Stimulated activated CD4-positive, alpha-beta T cell treated with anti-CD3 and anti-CD28 coated beads, Interleukin-1b, Interleukin-23, amount 100 ng/mL, for 1 hour (primary cell): ENCODE data around the gene CFAP74.
"Not testable (repeated sequence)": the region's sequence is repeated elsewhere in the genome, so short reads cannot be mapped to it uniquely, and the experiment has no call there.

Source experiments
- DNase-seq, 2 donors: peaks; one replicate each; pipeline ENCODE4 v3.0.0-alpha.2; 2020; ENCODE audit warnings: low read depth in 2 of 2

The CFAP74 gene

DNA sequence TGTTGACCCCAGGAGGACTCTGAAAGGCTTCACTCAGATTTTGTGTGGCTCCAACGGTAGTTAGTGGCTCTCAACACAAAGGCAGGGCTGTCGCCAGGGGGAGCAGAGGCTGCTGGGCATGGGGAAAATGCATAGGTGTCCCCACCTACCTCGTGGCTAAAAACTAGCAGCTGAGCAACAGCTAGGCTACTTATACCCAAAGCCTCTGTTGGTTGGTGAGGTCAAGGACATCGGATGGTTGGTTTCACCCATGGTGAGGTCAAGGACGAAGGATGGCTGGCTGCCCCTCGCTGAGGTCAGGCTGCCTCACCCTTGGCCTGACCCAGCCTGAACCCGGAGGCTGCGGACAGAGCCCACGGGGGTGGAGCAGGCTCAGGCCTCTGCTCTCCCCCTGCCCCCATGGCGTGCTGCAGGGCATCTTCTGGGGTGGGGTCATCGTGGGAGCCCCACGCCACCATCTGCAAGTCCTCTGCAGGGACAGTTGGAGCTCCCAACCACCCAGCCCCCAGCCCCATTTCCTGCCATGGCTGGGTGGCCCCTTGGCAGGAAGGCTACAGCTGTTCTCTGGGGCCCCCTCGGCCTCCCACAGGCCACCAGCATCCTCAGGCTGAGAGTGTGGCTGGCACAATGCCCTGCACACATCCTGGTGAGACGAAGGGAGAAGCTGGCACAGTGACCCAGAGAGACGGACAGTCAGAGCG is 104.2 kb downstream of the CFAP74 start:
- no peak for DNase-seq

DNA sequence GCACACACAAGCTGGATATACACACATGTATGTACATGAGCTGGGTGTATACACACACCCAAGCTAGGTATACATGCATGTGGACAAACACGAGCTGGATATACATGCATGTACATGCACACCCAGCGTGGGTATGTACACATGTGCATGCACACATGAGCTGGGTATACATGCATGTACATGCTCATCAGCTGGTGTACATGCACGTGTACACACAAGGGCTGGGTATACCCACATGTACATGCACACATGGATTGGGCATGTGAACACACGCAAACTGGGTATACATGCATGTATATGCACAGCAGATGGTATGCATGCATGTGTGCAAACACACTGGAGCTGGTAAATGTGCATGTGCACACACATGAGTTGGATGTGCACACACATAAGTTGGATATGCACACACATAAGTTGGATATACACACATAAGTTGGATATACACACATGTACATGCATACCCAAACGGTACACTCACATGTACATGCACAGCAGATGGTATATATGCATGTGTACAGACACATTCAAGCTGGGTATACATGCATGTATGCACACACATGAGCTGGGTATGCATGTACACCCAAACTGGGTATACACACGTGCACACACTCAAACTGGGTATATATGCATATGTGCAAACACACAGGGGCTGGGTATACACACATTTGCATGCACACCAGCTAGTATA is 105.2 kb downstream of the CFAP74 start:
- DNase-seq = no peak

DNA sequence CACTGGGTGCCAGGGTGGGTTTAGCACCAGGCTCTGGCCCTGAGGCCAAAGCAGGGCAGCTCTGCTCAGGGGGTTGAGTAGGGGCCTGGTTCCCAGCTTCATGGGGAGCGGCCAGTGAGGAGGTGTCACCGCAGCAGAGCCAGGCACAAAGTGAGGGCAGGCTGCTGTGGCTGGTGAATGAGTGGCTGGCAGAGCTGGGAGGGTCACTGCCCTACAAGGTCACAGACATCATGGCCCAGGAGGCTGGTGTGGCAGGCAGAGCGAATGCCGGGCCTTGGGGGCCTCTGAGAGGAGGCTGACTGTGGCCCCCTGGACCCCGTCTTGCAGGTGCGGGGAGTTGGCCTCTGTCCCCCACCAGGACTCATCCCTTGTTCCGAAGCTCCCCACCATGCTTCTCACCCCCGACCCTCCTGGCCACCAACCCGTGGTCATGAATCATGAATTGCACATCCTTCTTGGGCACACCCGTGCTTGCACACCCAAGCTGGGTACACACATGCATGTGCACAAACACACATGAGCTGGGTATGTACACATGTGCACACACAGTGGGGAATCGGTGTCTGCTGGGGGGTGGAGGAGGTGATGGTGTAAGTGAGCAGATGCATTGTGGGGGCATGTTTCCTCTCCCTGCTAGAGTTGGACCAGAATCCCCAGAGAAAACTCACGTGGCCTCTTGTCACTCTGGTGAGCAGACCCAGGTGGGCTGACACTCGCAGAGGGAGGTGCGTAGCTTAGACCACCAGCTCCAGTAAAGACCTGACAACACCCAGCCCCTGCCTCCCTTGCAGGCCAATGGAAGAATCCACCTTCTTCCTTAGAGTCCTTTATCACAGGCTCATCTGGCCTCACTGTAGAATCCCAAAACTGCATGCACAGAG is 107.9 kb downstream of the CFAP74 start:
- no peak for DNase-seq

DNA sequence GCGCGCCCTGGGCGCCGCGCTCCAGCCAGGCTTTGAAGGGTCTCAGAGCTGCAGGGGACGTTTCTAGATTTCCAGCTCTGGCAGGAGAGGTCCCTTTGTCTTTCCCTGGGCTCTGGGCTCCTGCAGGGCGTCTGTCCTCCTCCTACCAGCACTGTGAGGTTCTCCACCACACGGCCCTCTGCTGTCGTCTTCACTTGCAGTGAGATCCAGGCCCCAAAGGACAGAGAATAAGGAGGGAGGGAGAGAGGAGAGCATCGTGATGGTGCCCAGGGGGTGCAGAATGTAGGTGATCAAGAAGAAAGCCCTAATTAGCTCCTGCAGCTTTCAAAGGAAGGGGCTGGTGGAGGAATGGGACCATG is 108.5 kb downstream of the CFAP74 start:
- DNase-seq = no peak

DNA sequence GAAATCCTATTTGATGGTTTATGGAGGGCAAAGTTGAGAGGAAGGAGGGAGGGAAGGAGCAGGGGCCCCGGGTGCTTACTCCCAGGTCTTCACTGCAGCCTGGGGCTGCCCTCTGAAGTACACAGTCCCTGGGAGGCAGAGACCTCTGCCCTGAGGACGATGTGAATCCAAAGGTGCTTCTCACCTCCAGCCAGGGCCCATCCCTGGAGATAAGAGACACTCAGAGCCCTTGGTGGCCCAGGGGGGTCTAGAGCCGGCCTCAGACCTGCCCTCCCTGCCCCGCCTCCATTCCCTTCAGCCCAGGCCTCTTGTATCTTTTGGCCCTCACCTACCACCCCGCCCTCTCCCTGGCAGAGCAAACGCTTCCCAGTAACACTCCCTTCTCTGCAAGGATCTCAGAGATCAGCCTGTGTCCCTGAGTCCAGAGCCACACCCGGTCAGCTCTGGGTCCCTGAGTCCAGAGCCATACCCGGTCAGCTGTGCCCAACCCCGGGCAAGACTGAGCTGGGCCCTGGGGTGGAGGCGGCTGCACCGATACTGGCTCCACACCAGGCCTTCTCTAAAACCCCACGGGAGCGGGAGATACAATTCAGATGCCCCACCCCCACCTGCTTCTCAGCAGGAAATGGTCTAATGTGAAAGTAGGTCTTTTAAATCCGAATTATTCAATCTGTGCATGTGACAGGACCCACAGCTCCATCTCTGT is 109.1 kb downstream of the CFAP74 start:
- DNase-seq = no peak

DNA sequence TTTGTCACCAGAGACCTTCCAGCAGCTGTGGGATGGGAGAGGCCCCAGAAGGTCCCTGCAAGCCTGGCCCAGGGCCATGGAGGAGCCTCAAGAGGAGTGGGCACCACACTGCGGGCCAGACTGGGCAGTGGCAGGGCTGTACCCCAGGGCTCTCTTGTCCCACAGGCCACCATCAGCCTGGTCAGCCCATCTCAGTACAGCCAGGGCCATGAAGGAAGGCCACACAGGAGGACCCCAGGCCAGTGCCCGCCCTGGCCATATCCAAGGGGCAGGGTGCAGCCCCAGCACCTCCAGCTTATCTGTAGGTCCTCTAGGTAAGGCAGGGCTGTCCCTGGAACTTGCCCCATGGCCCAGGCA is 109.6 kb downstream of the CFAP74 start:
- no peak for DNase-seq

DNA sequence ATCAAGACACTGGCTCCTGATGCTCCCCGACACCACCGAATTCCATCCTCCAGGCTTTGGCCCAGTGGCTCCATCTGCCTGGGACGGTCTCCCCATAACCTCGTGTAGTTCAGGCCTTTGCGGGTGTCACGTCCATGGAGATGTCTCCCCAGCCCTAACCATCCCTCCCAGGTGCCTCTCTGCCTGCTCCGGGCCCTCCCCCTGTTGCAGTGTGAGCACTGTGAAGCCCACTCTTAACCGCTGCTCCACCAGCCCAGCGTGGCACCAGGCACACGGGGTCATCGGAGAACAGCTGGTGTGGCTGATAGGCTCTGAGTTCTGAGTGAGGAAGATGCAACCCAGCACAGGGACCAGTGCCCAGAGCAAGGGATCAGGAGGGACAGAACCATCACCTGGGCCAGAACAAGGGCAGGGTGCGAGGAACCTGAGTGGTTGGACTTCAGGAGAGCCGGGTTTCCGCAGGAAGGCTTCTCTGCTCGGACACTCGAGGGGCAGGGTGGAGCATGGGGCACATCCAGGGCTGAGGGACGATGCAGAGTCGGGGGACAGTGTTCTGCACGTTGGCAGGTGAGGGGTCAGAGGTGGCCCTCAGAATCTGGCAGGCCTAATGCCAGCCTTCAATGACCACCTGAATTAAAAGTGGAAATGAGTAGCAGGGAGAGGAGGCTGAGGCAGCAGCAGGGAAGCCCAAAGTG is 110.1 kb downstream of the CFAP74 start:
- no peak for DNase-seq

DNA sequence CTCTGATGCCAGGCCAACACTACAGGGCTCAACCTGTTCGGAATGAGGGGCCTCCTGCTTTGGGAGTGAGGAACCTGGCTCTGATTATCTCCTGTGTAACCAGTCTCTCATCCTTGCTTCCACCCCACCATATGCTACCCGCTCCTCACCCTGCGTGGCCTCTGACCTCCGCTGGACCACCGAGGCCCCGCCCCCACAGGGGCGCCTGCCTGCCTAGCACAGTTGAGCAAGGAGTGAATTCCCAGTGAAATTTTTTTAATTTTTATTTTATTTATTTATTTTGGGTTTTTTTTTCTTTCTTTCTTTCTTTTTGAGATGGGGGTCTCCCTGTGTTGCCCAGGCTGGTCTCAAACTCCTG is 110.8 kb downstream of the CFAP74 start:
- DNase-seq = no peak

DNA sequence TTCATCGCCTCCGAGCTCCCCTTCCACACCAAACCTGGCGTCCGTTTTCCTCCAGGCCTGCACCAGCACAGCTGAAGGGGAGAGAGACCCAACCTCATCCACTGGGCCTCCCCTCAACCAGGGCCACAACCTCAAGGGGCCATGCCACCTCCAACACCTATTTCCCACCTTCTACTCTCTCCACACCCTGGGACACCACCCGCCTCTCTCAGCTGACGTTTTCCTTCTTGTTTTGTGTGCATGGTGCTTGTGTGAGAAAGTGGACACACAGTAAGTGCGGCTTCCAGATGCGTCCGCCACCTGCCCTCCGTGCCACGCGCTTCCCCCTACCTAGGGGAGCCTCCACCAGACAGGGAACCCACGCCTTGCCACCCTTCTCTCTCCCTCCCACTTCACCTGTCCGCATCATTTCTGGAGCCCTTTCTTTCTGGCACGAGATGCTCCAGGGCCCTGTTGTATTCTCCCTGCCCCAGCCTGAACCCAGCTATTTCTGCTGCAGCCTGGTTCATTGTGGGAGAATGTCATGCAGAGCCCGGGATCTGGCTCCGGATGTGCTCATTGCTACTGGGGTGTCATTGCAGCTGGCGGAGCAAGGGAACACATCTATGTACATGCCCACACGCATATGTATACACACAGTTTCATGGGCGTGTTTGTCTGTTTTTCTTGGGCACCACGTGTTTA is 111.4 kb downstream of the CFAP74 start:
- DNase-seq = no peak

DNA sequence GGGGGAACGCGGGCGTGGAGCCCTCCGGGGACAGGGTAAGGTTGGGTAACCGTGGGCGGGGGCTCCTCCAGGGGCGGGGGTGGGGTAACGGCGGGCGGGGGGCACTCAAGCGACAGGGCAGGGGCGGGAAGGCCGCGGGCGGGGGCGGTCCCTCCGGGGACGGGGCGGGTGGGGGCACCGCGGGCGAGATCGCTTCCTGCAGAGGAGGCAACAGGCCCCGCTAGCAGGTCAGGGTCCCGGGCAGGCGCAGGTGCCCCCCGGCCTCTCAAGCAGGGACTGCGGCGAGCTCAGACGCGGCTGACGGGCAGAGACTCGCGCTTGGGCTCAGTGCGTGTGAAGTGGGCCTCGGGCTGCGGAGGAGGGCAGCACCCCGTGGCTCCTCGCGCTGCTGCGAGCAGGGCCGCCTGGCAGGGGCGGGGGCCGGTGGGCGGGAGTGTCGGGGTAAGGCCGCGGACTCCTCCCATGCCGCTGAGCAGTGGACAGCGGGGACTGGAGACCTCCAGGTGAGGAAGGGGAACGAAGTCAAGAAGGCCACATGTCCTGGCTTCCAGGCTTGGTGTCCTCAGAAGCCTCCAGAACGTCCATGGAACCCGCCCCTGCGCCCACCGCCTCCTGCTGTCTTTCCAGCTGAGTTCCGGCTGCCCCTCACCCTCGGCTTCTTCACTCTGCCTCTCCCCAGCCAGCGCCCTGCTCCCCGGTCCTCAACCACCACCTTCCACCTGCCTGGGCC is 112.1 kb downstream of the CFAP74 start:
- DNase-seq = peak; percentile 48 to 56

DNA sequence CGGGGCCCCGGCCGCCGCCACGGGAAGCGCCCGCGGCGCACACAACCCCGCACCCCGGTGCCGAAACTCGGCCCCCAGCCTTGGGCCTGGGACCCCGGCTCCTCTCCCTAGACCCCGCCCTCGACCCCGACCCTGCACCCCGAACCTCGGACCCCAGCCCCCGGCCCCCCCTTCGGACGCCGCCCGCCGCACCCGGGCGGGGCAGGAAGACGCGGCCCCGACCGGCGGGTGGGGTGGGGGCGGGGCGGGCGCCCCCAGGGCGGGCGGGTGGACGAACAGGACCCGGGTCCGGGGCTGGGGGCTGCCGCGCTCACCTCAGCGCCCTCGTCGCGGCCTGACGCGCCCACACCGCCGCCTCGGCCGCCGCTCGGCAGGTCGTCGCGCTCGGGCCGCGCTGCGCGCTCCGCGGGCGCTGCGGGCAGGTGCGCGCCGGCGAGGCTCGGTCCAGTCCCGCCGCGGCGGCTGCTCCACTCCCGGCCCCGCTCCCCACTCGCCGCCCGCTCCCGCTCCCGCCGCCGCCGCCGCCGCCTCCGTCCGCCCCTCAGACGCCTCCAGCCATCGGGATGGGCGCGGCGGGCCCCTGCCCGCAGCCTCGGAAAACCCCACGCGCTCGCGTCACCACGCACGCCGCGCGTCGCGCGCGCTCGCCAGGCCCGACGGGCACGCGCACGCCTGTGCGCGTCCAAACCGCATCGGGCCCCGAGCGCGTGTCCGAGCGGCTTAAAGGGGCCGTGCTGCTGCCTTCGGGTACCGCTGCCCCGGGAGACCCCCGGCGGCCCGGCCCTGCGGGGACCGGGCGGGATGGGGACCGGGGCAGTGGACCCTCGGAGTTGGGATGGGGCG is 112.9 kb downstream of the CFAP74 start, which contains the start of gene GNB1:
Gene GNB1 (minus strand): TSS at position 582 of the 843 bp plus-strand sequence. CDS start 65,634 bp downstream, outside the sequence.
- peak; percentile 73 to 76 for DNase-seq

DNA sequence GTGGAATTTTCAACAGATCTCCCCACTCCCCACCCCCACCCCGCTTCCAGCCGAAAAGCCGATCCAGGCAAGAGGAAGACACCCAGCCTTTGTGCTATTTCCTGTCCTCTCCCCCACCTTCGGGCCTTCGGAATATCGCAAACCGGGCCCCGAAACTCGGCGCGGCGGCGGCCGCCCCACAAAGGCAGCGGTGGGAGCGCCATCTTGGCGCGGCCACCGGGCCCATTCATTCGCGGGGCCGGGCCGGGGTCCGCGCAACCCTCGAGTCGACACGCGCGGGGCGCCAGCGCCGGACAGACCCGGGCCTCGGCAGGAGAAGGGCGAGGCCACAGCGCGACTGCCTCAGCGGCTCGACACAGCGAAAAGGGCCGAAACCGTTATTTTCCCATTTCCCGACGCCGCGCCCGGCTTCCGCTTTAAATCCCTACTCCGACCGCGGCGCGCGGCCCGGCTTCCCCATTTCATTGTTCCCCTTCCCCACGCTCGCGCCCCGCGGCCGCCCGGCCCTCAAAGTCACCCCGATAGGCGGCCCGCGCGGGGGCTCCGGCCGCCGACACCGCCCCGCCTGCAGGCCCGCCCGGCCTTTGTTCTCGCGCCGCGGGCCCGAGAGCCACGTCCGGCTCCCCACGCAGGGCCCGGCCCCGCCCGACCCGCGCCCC is 113.6 kb downstream of the CFAP74 start:
- DNase-seq = no peak

DNA sequence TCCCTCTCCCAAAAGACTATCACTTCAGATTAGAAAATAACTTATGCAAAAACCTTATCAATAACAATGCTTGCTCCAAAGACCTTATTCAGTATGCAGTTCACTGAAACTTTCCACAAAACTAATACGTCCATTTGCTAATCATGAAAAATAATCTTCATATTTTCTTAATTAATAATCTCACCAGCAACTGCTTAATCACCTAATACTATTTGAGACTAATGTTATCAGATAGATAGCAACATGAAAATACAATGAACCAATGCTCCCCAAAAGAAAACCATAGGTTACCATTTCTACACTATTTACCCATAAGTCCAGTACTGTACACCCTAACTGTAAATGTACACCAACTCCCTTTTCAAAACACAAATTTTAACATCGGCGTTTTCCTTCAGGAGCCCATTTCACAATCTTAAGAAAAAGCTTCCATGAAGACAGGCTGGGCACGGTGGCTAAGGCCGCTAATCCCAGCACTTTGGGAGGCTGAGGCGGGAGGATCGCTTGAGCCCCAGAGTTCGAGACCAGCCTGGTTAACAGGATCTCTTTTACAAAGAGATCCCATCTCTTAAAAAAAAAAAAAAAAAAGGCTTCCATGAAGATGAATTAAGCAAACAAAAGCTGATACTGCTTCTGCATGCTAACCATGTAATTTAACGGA is 114.4 kb downstream of the CFAP74 start:
- DNase-seq = no peak

DNA sequence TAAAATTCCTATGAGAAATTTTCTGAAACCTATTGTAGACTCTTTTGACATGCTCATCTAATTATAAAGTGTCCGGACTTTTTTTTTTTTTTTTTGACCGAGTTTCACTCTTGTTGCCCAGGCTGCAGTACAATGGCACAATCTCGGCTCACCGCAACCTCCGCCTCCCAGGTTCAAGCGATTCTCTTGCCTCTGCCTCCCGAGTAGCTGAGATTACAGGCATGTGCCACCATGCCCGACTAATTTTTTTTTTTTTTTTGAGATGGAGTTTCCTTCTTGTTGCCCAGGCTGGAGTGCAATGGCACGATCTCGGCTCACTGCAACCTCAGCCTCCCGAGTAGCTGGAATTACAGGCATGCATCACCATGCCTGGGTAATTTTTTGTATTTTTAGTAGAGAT is 119.7 kb downstream of the CFAP74 start:
- DNase-seq = not testable (repeated sequence)

DNA sequence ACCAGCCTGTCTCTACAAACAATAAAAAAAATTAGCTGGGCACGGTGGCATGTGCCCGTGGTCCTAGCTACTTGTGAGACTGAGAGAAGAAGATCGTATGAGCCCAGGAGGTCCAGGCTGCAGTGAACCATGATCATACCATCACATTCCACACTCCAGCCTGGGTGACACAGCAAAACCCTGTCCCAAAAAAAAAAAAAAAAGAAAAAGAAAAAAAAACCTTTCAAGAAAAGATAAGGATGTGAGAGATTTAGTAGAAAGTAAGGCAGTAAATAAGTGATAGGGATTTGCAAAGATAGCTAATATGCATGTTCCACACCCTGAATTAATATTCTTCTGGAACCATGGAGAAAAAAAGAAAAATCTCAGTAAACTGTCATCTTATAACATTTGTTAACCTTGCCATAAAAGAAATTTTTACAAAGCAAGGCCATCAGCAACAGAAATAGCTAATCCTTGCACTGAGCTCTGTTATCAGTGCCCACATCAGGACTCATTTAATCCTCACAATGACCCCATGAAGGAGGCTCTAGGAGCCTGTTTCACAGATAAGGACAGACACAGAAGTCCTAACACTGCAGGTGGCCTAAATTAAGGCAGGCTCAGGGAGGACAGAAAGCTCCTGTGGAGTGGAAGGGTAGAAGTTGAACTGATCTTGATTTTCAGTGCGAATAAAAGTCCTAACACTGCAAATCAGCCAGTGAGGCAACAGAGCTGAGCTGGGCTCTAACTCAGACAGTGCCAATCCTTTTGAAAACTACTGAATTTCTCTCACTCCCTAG is 120.3 kb downstream of the CFAP74 start:
- no peak for DNase-seq

DNA sequence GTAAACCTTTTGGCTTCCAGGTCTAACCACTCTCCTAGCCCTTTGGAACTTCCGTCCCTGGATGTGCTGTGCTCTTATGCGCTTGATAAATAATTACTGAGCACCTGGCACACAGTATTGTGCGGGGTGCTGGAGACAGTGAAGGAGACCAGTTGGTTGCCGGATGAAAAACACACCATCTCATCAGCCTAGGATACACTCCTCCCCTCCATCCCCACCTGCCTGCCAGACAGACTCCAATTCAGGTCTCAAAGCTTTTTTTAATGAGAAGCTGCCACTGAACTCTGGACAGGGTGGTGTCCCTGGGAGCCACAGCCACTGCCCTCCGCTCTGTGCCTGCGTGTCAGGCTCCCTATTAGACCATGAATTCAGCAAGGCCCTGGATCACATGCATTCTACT is 121.9 kb downstream of the CFAP74 start:
- no peak for DNase-seq

DNA sequence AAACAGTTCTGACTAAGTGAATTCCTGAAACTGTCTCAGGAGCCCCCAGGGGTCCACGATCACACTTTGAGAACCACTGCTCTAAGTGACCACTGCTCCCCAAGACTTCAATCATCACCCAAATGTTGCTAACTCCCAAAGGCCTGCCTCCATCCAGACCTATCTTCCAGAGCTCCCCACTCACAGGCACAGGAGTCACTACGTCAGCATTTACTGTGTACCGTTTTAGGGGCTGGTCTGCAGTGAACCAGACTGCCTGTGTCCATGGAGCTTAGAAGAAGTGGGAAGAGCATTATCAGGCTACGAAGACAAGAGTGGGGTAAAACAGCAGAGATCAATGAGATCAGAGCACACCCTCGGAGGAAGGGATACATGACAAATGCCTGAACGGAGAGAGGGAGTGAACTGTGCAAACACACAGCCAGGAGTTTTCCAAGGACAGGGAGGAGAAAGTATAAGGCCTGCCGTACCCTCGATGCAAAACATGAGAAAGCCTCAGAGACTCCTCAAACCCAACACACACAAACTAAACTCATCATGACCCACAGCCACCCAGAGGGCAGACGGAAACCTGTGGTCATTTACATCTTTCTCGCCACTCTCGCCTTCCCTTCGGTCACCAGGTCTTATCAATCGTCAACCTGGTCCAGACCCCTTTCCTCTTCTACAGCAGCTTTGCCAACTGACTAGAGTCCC is 122.8 kb downstream of the CFAP74 start:
- DNase-seq = no peak
